Measurements from ENCODE around the gene CIC. TPM values are rescaled to one million over a fixed set of nuclear protein-coding genes. Genes with fewer than 3 reads are reported as not detected.
A peak's percentile ranks its signal among the peaks of the same experiment; 100 is the strongest.

CIC gene
- total RNA-seq, 2 donors from 2014 or later, result 40.5 to 61.0 TPM

GRCh38 chr19:42251572-42252358 is 17.3 kb upstream of the CIC start:
- ATAC-seq (no peak), DNase-seq (peak in 1 of 4 donors; percentile 17)
- Histone ChIP-seq H3K9me3 (no peaks in the 10 kb centered on the region), H3K27ac (peak overlapping the region; percentile 50 to 98 (median 96)), H3K27me3 (no peaks in the 10 kb centered on the region), H3K36me3 (replicated peaks in 1 of 2; ENCODE audit: insufficient read depth in 1 of 2, low read depth in 2 of 2) (peaks cover 0 to 9% of the 10 kb centered on the region in 2 donors), H3K4me3 (no peak overlapping the region), H3K4me1 (peaks cover 39% of the 10 kb centered on the region)
- intact Hi-C loops (cut with DNase I), result no loop called here
- TF ChIP-seq, protein P1, sequence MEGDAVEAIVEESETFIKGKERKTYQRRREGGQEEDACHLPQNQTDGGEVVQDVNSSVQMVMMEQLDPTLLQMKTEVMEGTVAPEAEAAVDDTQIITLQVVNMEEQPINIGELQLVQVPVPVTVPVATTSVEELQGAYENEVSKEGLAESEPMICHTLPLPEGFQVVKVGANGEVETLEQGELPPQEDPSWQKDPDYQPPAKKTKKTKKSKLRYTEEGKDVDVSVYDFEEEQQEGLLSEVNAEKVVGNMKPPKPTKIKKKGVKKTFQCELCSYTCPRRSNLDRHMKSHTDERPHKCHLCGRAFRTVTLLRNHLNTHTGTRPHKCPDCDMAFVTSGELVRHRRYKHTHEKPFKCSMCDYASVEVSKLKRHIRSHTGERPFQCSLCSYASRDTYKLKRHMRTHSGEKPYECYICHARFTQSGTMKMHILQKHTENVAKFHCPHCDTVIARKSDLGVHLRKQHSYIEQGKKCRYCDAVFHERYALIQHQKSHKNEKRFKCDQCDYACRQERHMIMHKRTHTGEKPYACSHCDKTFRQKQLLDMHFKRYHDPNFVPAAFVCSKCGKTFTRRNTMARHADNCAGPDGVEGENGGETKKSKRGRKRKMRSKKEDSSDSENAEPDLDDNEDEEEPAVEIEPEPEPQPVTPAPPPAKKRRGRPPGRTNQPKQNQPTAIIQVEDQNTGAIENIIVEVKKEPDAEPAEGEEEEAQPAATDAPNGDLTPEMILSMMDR (IDR thresholded peaks at IDR 0.05), result no peak
- no peak for TF ChIP-seq POLR2A (IDR thresholded peaks at IDR 0.05)
- 74 to 77% methylated on average over 4 of the region's 4 CpGs for WGBS, 2 donors

DNA sequence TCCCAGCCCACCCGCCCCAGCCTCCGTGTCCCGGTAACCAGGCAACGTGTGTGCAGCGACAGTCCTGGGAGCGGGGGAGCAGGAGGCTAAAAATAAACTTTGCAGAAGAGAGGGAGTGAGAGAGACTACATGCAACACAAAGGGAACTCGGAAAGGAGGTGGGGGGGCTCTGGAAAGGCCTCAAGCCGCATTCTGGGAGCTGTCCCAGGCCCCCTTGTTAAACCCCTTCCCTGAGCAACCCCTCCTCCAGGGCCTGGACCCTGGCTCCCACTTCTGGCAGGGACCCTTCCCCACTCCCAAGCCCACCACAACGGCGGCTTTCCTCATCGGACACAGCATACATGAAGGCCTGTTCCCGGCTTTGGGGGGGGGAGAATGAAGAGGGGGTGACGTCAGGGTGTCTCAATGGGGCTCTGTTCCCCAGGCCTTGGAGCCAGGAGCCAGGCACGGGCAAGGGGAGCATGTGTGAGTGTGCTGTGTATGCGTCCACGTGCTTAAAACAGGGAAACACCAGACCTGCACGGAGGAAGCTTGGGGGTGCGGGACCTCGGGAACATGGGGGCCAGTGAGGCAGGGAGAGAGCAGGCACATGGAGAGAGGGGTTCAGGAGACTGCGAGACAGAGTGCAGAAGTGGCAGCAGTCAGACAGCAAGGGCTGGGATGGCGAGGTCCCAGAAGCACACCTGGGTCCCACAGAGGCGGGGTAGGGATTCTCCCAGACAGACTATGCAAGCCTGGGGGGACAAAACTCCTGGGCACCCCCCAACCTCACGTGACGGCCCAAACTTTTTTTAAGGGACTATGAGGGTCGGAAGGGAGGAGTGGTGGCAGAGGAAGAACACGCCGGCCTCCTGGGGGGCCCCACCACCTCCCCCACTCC is 16.4 kb upstream of the CIC start:
- Histone ChIP-seq H3K27me3 (no peaks in the 10 kb centered on the region), H3K36me3 (replicated peaks in 1 of 2; ENCODE audit: insufficient read depth in 1 of 2, low read depth in 2 of 2) (peaks cover 0 to 9% of the 10 kb centered on the region in 2 donors), H3K27ac (peak overlapping the region; percentile 94 to 99 (median 98)), H3K4me1 (peaks cover 36% of the 10 kb centered on the region), H3K4me3 (peak overlapping the region; percentile 61 to 92), H3K9me3 (no peaks in the 10 kb centered on the region)
- peak in 2 of 3 donors; percentile 35 to 42 for TF ChIP-seq POLR2A (IDR thresholded peaks at IDR 0.05)
- TF ChIP-seq, protein P1 (IDR thresholded peaks at IDR 0.05), result no peak
- peak; percentile 56 to 65 (median 60) for DNase-seq
- WGBS, 2 donors, result 4 to 8% methylated on average over 26 to 27 of the region's 27 CpGs
- ATAC-seq, result peak; percentile 7
- intact Hi-C loops (cut with DNase I), result no loop called here

- intact Hi-C loops (cut with DNase I), result no loop called here
- H3K9me3 ChIP-seq, result no peaks in the 10 kb centered on the region
- DNase-seq (peak; percentile 59 to 72 (median 62)), ATAC-seq (peak; percentile 12)
- peaks cover 36% of the 10 kb centered on the region for H3K4me1 ChIP-seq
- no peaks in the 10 kb centered on the region for H3K27me3 ChIP-seq
- peak in 1 of 3 donors; percentile 33 for TF ChIP-seq POLR2A (IDR thresholded peaks at IDR 0.05)
- TF ChIP-seq, protein P1 (IDR thresholded peaks at IDR 0.05), result no peak
- WGBS, 2 donors, result 0% methylated on average over 5 to 52 of the region's 71 CpGs
- H3K4me3 ChIP-seq, result peak overlapping the region; percentile 61 to 92
- peak overlapping the region; percentile 94 to 99 (median 98) for H3K27ac ChIP-seq
- H3K36me3 ChIP-seq (replicated peaks in 1 of 2; ENCODE audit: insufficient read depth in 1 of 2, low read depth in 2 of 2), result peaks cover 0 to 5% of the 10 kb centered on the region in 2 donors
Measured at GRCh38 chr19:42253245-42254088, 15.6 kb upstream of the CIC start.

- peak; percentile 77 to 86 (median 80) for DNase-seq
- WGBS, 2 donors, result 0 to 1% methylated on average over 23 to 62 of the region's 70 CpGs
- no peaks in the 10 kb centered on the region for H3K27me3 ChIP-seq
- H3K4me1 ChIP-seq, result peaks cover 36% of the 10 kb centered on the region
- ATAC-seq, result peak; percentile 45
- intact Hi-C loops (cut with DNase I), result no loop called here
- peak overlapping the region; percentile 61 to 92 for H3K4me3 ChIP-seq
- peak overlapping the region; percentile 94 to 99 (median 98) for H3K27ac ChIP-seq
- H3K9me3 ChIP-seq, result no peaks in the 10 kb centered on the region
- H3K36me3 ChIP-seq (replicated peaks in 1 of 2; ENCODE audit: insufficient read depth in 1 of 2, low read depth in 2 of 2), result no peaks in the 10 kb centered on the region
- TF ChIP-seq, protein P1 (IDR thresholded peaks at IDR 0.05), result peak in 1 of 7 experiments; percentile 5
- TF ChIP-seq POLR2A (IDR thresholded peaks at IDR 0.05), result no peak
Measured at GRCh38 chr19:42254089-42254849, 14.8 kb upstream of the CIC start.

All from body of pancreas (tissue), 4 donors.